H1 (cell line): ENCODE measurements around the gene SLC46A3. TPM values are rescaled to one million over a fixed set of nuclear protein-coding genes. Genes with fewer than 3 reads are reported as not detected.

Experiments used
- CTCF ChIA-PET: fragments of 300-600 bp; sonication (Branson Sonifier 250); formaldehyde crosslinking; loops from one replicate; lab custom pipeline; 2021; ENCODE audit not compliant: partially characterized antibody; lab: Charles Lee
- POLR2A ChIA-PET: fragments of 300-600 bp; sonication (Branson Sonifier 250); formaldehyde crosslinking; loops from one replicate; lab custom pipeline; 2021; ENCODE audit warnings: inconsistent platforms; ENCODE audit not compliant: partially characterized antibody; lab: Charles Lee
- DNase-seq, 2 experiments: peaks; one replicate each; pipeline versions ENCODE4 v3.0.0 to v3.0.0-alpha.2; 2010 to 2022; ENCODE audit warnings: low spot score in 2 of 2, low read depth in 1 of 2, mixed read lengths in 1 of 2
- FAIRE-seq: peaks from 2 replicates; lab custom pipeline; 2011; peaks lifted over from hg19 to GRCh38; lab: Jason Lieb, UNC
- H2AFZ ChIP-seq: 2 replicates; pipeline ENCODE4 v1.8.1; 2012; ENCODE audit warnings: low read length, inconsistent platforms
- H2AK5ac ChIP-seq: 2 replicates; pipeline ENCODE4 v1.6.1; 2013; ENCODE audit warnings: low read depth, low read length
- H2BK120ac ChIP-seq: replicated peaks from 2 replicates; pipeline ENCODE3; 2013; ENCODE audit warnings: low read depth, low read length, inconsistent platforms
- H2BK12ac ChIP-seq: 2 replicates; pipeline ENCODE4 v1.6.1; 2013; ENCODE audit warnings: low read depth, low read length
- H2BK15ac ChIP-seq: 2 replicates; pipeline ENCODE4 v1.6.1; 2013; ENCODE audit warnings: low read length
- H2BK20ac ChIP-seq: 2 replicates; pipeline ENCODE4 v1.6.1; 2013; ENCODE audit warnings: low read length
- H2BK5ac ChIP-seq: 2 replicates; pipeline ENCODE4 v1.6.1; 2013; ENCODE audit warnings: low read depth, low read length
- H3K14ac ChIP-seq: 2 replicates; pipeline ENCODE4 v1.6.1; 2013; ENCODE audit warnings: inconsistent platforms; ENCODE audit not compliant: insufficient read length
- H3K18ac ChIP-seq: 2 replicates; pipeline ENCODE4 v1.6.1; 2013; ENCODE audit warnings: low read length; ENCODE audit errors: extremely low read depth
- H3K23ac ChIP-seq: 2 replicates; pipeline ENCODE4 v1.6.1; 2013; ENCODE audit warnings: inconsistent platforms; ENCODE audit not compliant: insufficient read length
- H3K23me2 ChIP-seq: 2 replicates; pipeline ENCODE4 v1.6.1; 2013; ENCODE audit warnings: low read depth, low read length
- H3K27ac ChIP-seq: 2 replicates; pipeline ENCODE4 v1.6.1; 2011; ENCODE audit warnings: low read depth, low read length, inconsistent platforms
- H3K27me3 ChIP-seq, 4 experiments: replicated peaks in 1 of 4; 1 replicate in 1 of 4; 2 replicates in 3 of 4; pipeline versions ENCODE4 v1.6.1 to v1.8.1; 2011 to 2013; ENCODE audit warnings: low read length in 3 of 4, mild to moderate bottlenecking in 3 of 4, inconsistent platforms in 2 of 4, mixed read lengths in 2 of 4, moderate library complexity in 1 of 4; ENCODE audit not compliant: control insufficient read depth in 3 of 4, insufficient read depth in 3 of 4; ENCODE audit errors: extremely low read depth in 1 of 4
- H3K36me3 ChIP-seq, 4 experiments: 2 replicates each; pipeline versions ENCODE4 v1.6.1 to v1.8.1; 2011 to 2013; ENCODE audit warnings: mild to moderate bottlenecking in 4 of 4, low read length in 3 of 4, moderate library complexity in 2 of 4, control low read depth in 1 of 4, inconsistent platforms in 1 of 4; ENCODE audit not compliant: insufficient read depth in 4 of 4, control insufficient read depth in 2 of 4
- H3K4ac ChIP-seq: replicated peaks from 2 replicates; pipeline ENCODE3; 2013; ENCODE audit warnings: low read length, low read depth, mixed read lengths, inconsistent platforms; ENCODE audit not compliant: insufficient read length
- H3K4me1 ChIP-seq, 4 experiments: replicated peaks in 1 of 4; 1 replicate in 1 of 4; 2 replicates in 3 of 4; pipeline versions ENCODE4 v1.6.1 to v1.8.1; 2011 to 2013; ENCODE audit warnings: low read length in 3 of 4, inconsistent platforms in 2 of 4, mixed read lengths in 1 of 4; ENCODE audit not compliant: insufficient read depth in 4 of 4, control insufficient read depth in 3 of 4
- H3K4me2 ChIP-seq, 2 experiments: 2 replicates each; pipeline versions ENCODE4 v1.6.1 to v1.8.1; 2011 to 2013; ENCODE audit warnings: low read depth in 2 of 2, low read length in 2 of 2, control low read depth in 1 of 2, inconsistent platforms in 1 of 2, mild to moderate bottlenecking in 1 of 2; ENCODE audit not compliant: insufficient read depth in 1 of 2
- H3K4me3 ChIP-seq, 4 experiments: fragments of 200-600, 300-600 bp in 1 of 4; sonication (generic), shearing (Covaris generic), sonication (Bioruptor Twin) in 1 of 4; 2 replicates each; pipeline versions ENCODE4 v1.5.1 to v1.8.1; 2011 to 2016; ENCODE audit warnings: low read length in 4 of 4, low read depth in 3 of 4, control low read depth in 2 of 4, inconsistent platforms in 2 of 4, mild to moderate bottlenecking in 2 of 4, mixed read lengths in 1 of 4, moderate library complexity in 1 of 4; ENCODE audit not compliant: insufficient read depth in 2 of 4; ENCODE audit errors: extremely low read depth in 1 of 4
- H3K56ac ChIP-seq: replicated peaks from 2 replicates; pipeline ENCODE3; 2013; ENCODE audit warnings: low read depth, mild to moderate bottlenecking, mixed read lengths, low read length, inconsistent platforms; ENCODE audit not compliant: insufficient read length
- H3K79me1 ChIP-seq: 2 replicates; pipeline ENCODE4 v1.6.1; 2013; ENCODE audit warnings: low read depth, low read length, control low read depth
- H3K79me2 ChIP-seq, 2 experiments: 2 replicates each; pipeline versions ENCODE4 v1.6.1 to v1.8.1; 2012 to 2013; ENCODE audit warnings: low read length in 2 of 2, mild to moderate bottlenecking in 2 of 2, inconsistent platforms in 1 of 2; ENCODE audit not compliant: insufficient read depth in 2 of 2, control insufficient read depth in 1 of 2
- H3K9ac ChIP-seq, 4 experiments: replicated peaks in 1 of 4; 1 replicate in 1 of 4; 2 replicates in 3 of 4; pipeline versions ENCODE4 v1.6.1 to v1.8.1; 2011 to 2013; ENCODE audit warnings: low read depth in 3 of 4, low read length in 3 of 4, control low read depth in 2 of 4, mild to moderate bottlenecking in 2 of 4, moderate library complexity in 2 of 4, inconsistent platforms in 1 of 4; ENCODE audit errors: extremely low read depth in 1 of 4
- H3K9me3 ChIP-seq, 2 experiments: 2 replicates each; pipeline versions ENCODE4 v1.6.1 to v1.8.1; 2012 to 2013; ENCODE audit warnings: mild to moderate bottlenecking in 2 of 2, moderate library complexity in 2 of 2, control low read depth in 1 of 2, inconsistent platforms in 1 of 2, low read depth in 1 of 2, low read length in 1 of 2, mixed read lengths in 1 of 2; ENCODE audit not compliant: insufficient read depth in 2 of 2
- H4K20me1 ChIP-seq, 2 experiments: replicated peaks in 1 of 2; 2 replicates each; pipeline versions ENCODE3 to v1.8.1; 2011 to 2013; ENCODE audit warnings: inconsistent platforms in 2 of 2, low read length in 2 of 2, mild to moderate bottlenecking in 1 of 2; ENCODE audit not compliant: insufficient read depth in 2 of 2, control insufficient read depth in 1 of 2
- H4K5ac ChIP-seq: 2 replicates; pipeline ENCODE4 v1.6.1; 2013; ENCODE audit warnings: low read length, low read depth, mixed read lengths, inconsistent platforms; ENCODE audit not compliant: insufficient read length
- H4K8ac ChIP-seq: 2 replicates; pipeline ENCODE4 v1.8.0; 2013; ENCODE audit warnings: mild to moderate bottlenecking, moderate library complexity, low read length, inconsistent platforms; ENCODE audit not compliant: insufficient read depth; ENCODE audit errors: extremely low read depth
- H4K91ac ChIP-seq: replicated peaks from 2 replicates; pipeline ENCODE3; 2013; ENCODE audit warnings: low read length, mixed read lengths, inconsistent platforms; ENCODE audit not compliant: insufficient read length
- JUND ChIP-seq: IDR thresholded peaks from 2 replicates; pipeline ENCODE4 v1.6.1; 2011; ENCODE audit warnings: mild to moderate bottlenecking, improper control_type of control experiment, low read length
- KDM1A ChIP-seq: fragments of 200-600, 300-600 bp; sonication (generic); IDR thresholded peaks from 2 replicates; pipeline ENCODE4 v1.7.1; 2016; ENCODE audit warnings: mild to moderate bottlenecking, low read length, borderline replicate concordance
- KDM4A ChIP-seq: IDR thresholded peaks from one replicate; pipeline ENCODE4 v1.7.1; 2012; ENCODE audit warnings: low read depth, mild to moderate bottlenecking, moderate library complexity, low read length, inconsistent platforms; ENCODE audit not compliant: severe bottlenecking
- MAFK ChIP-seq: IDR thresholded peaks from 2 replicates; pipeline ENCODE4 v1.6.1; 2012; ENCODE audit warnings: low read depth, mild to moderate bottlenecking, improper control_type of control experiment, low read length
- NANOG ChIP-seq: IDR thresholded peaks from 2 replicates; pipeline ENCODE4 v1.6.1; 2011; ENCODE audit warnings: low read length, low read depth, mild to moderate bottlenecking, inconsistent platforms; ENCODE audit not compliant: insufficient read depth, poor library complexity, severe bottlenecking
- POLR2AphosphoS5 ChIP-seq: IDR thresholded peaks from 2 replicates; pipeline ENCODE4 v1.6.1; 2011; ENCODE audit warnings: low read depth, low read length
- RNF2 ChIP-seq: fragments of 200-900, 300-1000 bp; sonication (generic); IDR thresholded peaks from 2 replicates; pipeline ENCODE4 v1.7.1; 2016; ENCODE audit warnings: borderline replicate concordance, low read depth, mild to moderate bottlenecking, antibody characterized with exemption, low read length; ENCODE audit not compliant: poor library complexity, severe bottlenecking; ENCODE audit errors: missing control alignments
- RXRA ChIP-seq: IDR thresholded peaks from 2 replicates; pipeline ENCODE4 v1.6.1; 2011; ENCODE audit warnings: low read depth, mild to moderate bottlenecking, low read length, moderate library complexity; ENCODE audit not compliant: insufficient read depth
- SP4 ChIP-seq: IDR thresholded peaks from 2 replicates; pipeline ENCODE4 v1.6.1; 2012; ENCODE audit warnings: low read length, inconsistent platforms
- TAF1 ChIP-seq: IDR thresholded peaks from 2 replicates; pipeline ENCODE4 v1.6.1; 2011; ENCODE audit warnings: mild to moderate bottlenecking, low read depth, low read length
- TEAD4 ChIP-seq: IDR thresholded peaks from 2 replicates; pipeline ENCODE4 v1.6.1; 2012; ENCODE audit warnings: low read depth, low read length, inconsistent platforms, mixed read lengths
- YY1 ChIP-seq: IDR thresholded peaks from 2 replicates; pipeline ENCODE4 v1.6.1; 2011; ENCODE audit warnings: low read depth, mild to moderate bottlenecking, low read length
- WGBS, 2 experiments: shearing (Covaris generic) in 1 of 2; methylation state at CpG; one replicate each; pipeline versions ENCODE4 v1.1.6 to v1.1.7; 2013 to 2015; ENCODE audit warnings: low lambda C conversion rate in 2 of 2, mixed read lengths in 2 of 2, inconsistent platforms in 1 of 2, low coverage in 1 of 2, missing lambda C conversion rate in 1 of 2; ENCODE audit not compliant: insufficient replicate concordance in 2 of 2, insufficient coverage in 1 of 2, insufficient read length in 1 of 2; ENCODE audit errors: extremely low coverage in 1 of 2, missing lambda C conversion rate in 1 of 2; 5-methylcytosine and 5-hydroxymethylcytosine counted together
- polyA plus RNA-seq, 7 experiments: library from polyadenylated mRNA; depleted of rRNA in 3 of 7; stranded (reverse) in 5 of 7; unstranded in 2 of 7; fragments of >200 nt in 5 of 7; fragments of 200-250 nt in 2 of 7; gene quantifications; 1 replicate in 5 of 7; 2 replicates in 1 of 7; 4 replicates in 1 of 7; pipeline versions ENCODE4 v1.2.1 to v1.2.3, GENCODE V29; 2011 to 2013; ENCODE audit warnings: missing spikeins in 2 of 7, mixed read lengths in 2 of 7
- total RNA-seq: library from RNA; stranded (reverse); fragmentation: NEBNext Ultra II Directional; extraction: Animal tissue kit (Norgen Biotek cat#: 25700); gene quantifications from 2 replicates; pipeline ENCODE4 v1.2.1, GENCODE V29; 2021

SLC46A3 gene
- total and polyA plus RNA-seq, 2 of the 8 experiments (the other 6 are each of a cell fraction or from before 2014, with no cell fraction given) = 0.39 to 0.67 TPM

DNA sequence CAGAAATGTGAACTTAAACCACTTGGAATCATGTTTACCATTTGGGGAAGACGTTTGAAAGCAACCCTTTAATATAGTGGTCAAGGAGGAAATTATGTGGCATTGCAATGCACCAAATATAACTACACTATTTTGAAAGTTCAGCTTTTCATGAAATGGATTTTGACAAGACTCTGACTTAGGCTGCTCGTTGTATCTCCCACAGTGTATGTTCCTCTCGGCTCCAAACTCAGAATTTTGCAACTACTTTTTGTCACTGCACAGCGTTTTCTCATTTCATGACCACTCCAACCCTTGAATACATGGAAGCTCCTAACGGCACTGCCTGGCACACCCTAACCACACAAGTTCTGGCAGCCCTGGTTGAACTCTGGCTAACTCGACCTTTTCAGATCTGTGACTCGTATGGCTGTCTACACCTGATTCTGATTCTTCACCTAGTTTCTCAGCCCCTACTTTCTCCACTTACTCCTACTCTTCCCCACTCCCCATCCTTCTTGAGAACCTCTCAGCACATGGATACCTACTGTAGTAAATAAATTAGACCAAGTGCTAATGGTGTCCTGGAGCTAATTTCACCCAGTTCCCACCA lies 66.9 kb downstream of the SLC46A3 start:
- Histone ChIP-seq H2BK12ac (no peak overlapping the region), H3K27ac (no peak overlapping the region), H3K23ac (no peak overlapping the region), H3K9ac (no peak overlapping the region), H3K4me1 (no peaks in the 10 kb centered on the region; a peak in 2 of 7 replicates), H3K4ac (no peak overlapping the region), H4K20me1 (no peaks in the 10 kb centered on the region), H3K79me2 (peaks cover 5 to 14% of the 10 kb centered on the region in 2 experiments; a peak in 3 of 4 replicates), H2AK5ac (no peak overlapping the region), H4K8ac (no peak overlapping the region), H2BK5ac (no peak overlapping the region), H3K18ac (no peak overlapping the region), H3K9me3 (no peaks in the 10 kb centered on the region), H4K5ac (no peak overlapping the region), H2BK120ac (no peak overlapping the region), H3K4me3 (no peak overlapping the region), H2AFZ (no peak overlapping the region), H3K4me2 (no peak overlapping the region), H3K36me3 (no peaks in the 10 kb centered on the region; a peak in 1 of 8 replicates), H3K23me2 (no peaks in the 10 kb centered on the region), H3K14ac (no peak overlapping the region), H2BK15ac (no peak overlapping the region), H3K56ac (no peak overlapping the region), H4K91ac (no peak overlapping the region), H3K79me1 (no peaks in the 10 kb centered on the region; the same call in 1 of the 2 replicates), H3K27me3 (no peaks in the 10 kb centered on the region), H2BK20ac (no peak overlapping the region)
- ChIA-PET POLR2A (no interaction called here), CTCF (no interaction called here)
- FAIRE-seq (no peak), DNase-seq (no peak)
- no peak for TF ChIP-seq JUND
- TF ChIP-seq KDM4A = no peak
- TF ChIP-seq RXRA = no peak
- no peak for TF ChIP-seq MAFK
- TF ChIP-seq KDM1A = no peak
- no peak for TF ChIP-seq RNF2
- TF ChIP-seq POLR2AphosphoS5 = no peak
- TF ChIP-seq SP4 = no peak
- TF ChIP-seq YY1 = no peak
- TF ChIP-seq TEAD4 = no peak
- no peak for TF ChIP-seq TAF1
- TF ChIP-seq NANOG = no peak
- 85% methylated on average over 7 of the region's 7 CpGs; no CpG with 5 or more reads in 1 of the 2 experiments for WGBS, 2 experiments
